ENCODE data around the gene IGFN1. TPM values are rescaled to one million over a fixed set of nuclear protein-coding genes. Genes with fewer than 3 reads are reported as not detected.

Gene IGFN1
- total and polyA plus RNA-seq, 10 donors, result 0.02 to 0.03 (median 0.02) TPM; not detected in 7

- Histone ChIP-seq H3K9me3 (no peaks in the 10 kb centered on the region), H3K27ac (no peak overlapping the region), H3K36me3 (no peaks in the 10 kb centered on the region), H3K27me3 (replicated peaks in 1 of 7) (peaks cover 0 to 45% (median 0%) of the 10 kb centered on the region in 7 donors), H3K4me1 (no peaks in the 10 kb centered on the region), H3K4me3 (no peak overlapping the region)
- intact Hi-C loops (cut with DNase I; ENCODE audit: low total_unique reads), result no loop called here
- WGBS, 5 donors, result 37 to 68% (median 43%) methylated on average over 2 of the region's 2 CpGs
- no peak for DNase-seq
- TF ChIP-seq POLR2A (IDR thresholded peaks at IDR 0.05) (no peak), CTCF (IDR thresholded peaks at IDR 0.05 in 8 of 11, conservative IDR thresholded peaks at IDR 0.05 in 3 of 11) (no peak), POLR2AphosphoS5 (IDR thresholded peaks at IDR 0.05) (no peak)
Observed at GRCh38 chr1:201241736-201242135, 51.1 kb downstream of the IGFN1 start.

- no peaks in the 10 kb centered on the region for H3K36me3 ChIP-seq
- no peaks in the 10 kb centered on the region for H3K4me1 ChIP-seq
- 36 to 74% (median 44%) methylated on average over 1 of the region's 1 CpG for WGBS, 5 donors
- H3K27ac ChIP-seq, result no peak overlapping the region
- peaks cover 0 to 39% (median 0%) of the 10 kb centered on the region in 7 donors for H3K27me3 ChIP-seq (replicated peaks in 1 of 7)
- H3K9me3 ChIP-seq, result no peaks in the 10 kb centered on the region
- no peak for TF ChIP-seq POLR2A (IDR thresholded peaks at IDR 0.05)
- no peak for TF ChIP-seq CTCF (IDR thresholded peaks at IDR 0.05 in 8 of 11, conservative IDR thresholded peaks at IDR 0.05 in 3 of 11)
- no peak for TF ChIP-seq POLR2AphosphoS5 (IDR thresholded peaks at IDR 0.05)
- no peak overlapping the region for H3K4me3 ChIP-seq
- DNase-seq, result no peak
- intact Hi-C loops (cut with DNase I; ENCODE audit: low total_unique reads), result no loop called here
Observed at GRCh38 chr1:201245082-201245481, 54.5 kb downstream of the IGFN1 start.

GRCh38 chr1:201248721-201249559 lies 58.3 kb downstream of the IGFN1 start:
- 92 to 97% (median 93%) methylated on average over 14 of the region's 14 CpGs for WGBS, 5 donors
- intact Hi-C loops (cut with DNase I; ENCODE audit: low total_unique reads), result no loop called here
- H3K36me3 ChIP-seq, result no peaks in the 10 kb centered on the region
- no peak for DNase-seq
- no peak for TF ChIP-seq POLR2A (IDR thresholded peaks at IDR 0.05)
- TF ChIP-seq POLR2AphosphoS5 (IDR thresholded peaks at IDR 0.05), result no peak
- TF ChIP-seq CTCF (IDR thresholded peaks at IDR 0.05 in 8 of 11, conservative IDR thresholded peaks at IDR 0.05 in 3 of 11), result no peak
- H3K27me3 ChIP-seq (replicated peaks in 1 of 7), result peaks cover 0 to 20% (median 0%) of the 10 kb centered on the region in 7 donors
- no peak overlapping the region for H3K4me3 ChIP-seq
- no peaks in the 10 kb centered on the region for H3K4me1 ChIP-seq
- no peak overlapping the region for H3K27ac ChIP-seq
- H3K9me3 ChIP-seq, result no peaks in the 10 kb centered on the region

- intact Hi-C loops (cut with DNase I; ENCODE audit: low total_unique reads), result no loop called here
- TF ChIP-seq CTCF (IDR thresholded peaks at IDR 0.05 in 8 of 11, conservative IDR thresholded peaks at IDR 0.05 in 3 of 11), result no peak
- no peak for TF ChIP-seq POLR2AphosphoS5 (IDR thresholded peaks at IDR 0.05)
- no peak for TF ChIP-seq POLR2A (IDR thresholded peaks at IDR 0.05)
- Histone ChIP-seq H3K27ac (no peak overlapping the region), H3K27me3 (replicated peaks in 1 of 7) (peaks cover 0 to 19% (median 0%) of the 10 kb centered on the region in 7 donors), H3K4me1 (peaks cover 0 to 6% (median 0%) of the 10 kb centered on the region in 6 donors), H3K36me3 (no peaks in the 10 kb centered on the region), H3K4me3 (no peak overlapping the region), H3K9me3 (no peaks in the 10 kb centered on the region)
- 75 to 90% (median 83%) methylated on average over 9 to 10 of the region's 10 CpGs for WGBS, 5 donors
- DNase-seq, result no peak
Observed at GRCh38 chr1:201250326-201251011, 59.8 kb downstream of the IGFN1 start.
